ENCODE data around the gene CDC42BPA. TPM values are rescaled to one million over a fixed set of nuclear protein-coding genes. Genes with fewer than 3 reads are reported as not detected.

Gene CDC42BPA
- total and polyA plus RNA-seq, 2 of the 8 experiments (the other 6 are each of a cell fraction or from before 2014, with no cell fraction given): 7.1 to 28.5 TPM

GRCh38 chr1:227265891-227266290 lies 52.4 kb downstream of the CDC42BPA start:
- H2BK120ac ChIP-seq (replicated peaks; ENCODE audit: low read depth, low read length): no peak overlapping the region
- POLR2A ChIA-PET (ENCODE audit: partially characterized antibody): interaction anchor here (1.5 kb wide), 1 partner anchor 7 kb away, joined by 3 read pairs; no protein-coding TSS in a partner anchor
- H3K4ac ChIP-seq (replicated peaks; ENCODE audit: insufficient read length, low read depth, low read length): no peak overlapping the region
- WGBS, 2 experiments (ENCODE audit: extremely low coverage in 1 of 2, insufficient coverage in 1 of 2, insufficient read length in 1 of 2, insufficient replicate concordance in 2 of 2, low coverage in 1 of 2, low lambda C conversion rate in 2 of 2, missing lambda C conversion rate in 1 of 2): 90% methylated on average over 3 of the region's 3 CpGs; no CpG with 5 or more reads in 1 of the 2 experiments
- H3K9ac ChIP-seq (replicated peaks in 1 of 4; ENCODE audit: extremely low read depth in 1 of 4, low read depth in 3 of 4, low read length in 3 of 4): no peak overlapping the region
- H3K9me3 ChIP-seq (ENCODE audit: insufficient read depth in 2 of 2, low read depth in 1 of 2, low read length in 1 of 2): no peaks in the 10 kb centered on the region
- no peak overlapping the region for H2BK15ac ChIP-seq (ENCODE audit: low read length)
- H3K4me3 ChIP-seq (ENCODE audit: extremely low read depth in 1 of 4, insufficient read depth in 2 of 4, low read depth in 3 of 4, low read length in 4 of 4): no peak overlapping the region
- no peak overlapping the region for H2BK12ac ChIP-seq (ENCODE audit: low read depth, low read length)
- H3K14ac ChIP-seq (ENCODE audit: insufficient read length): no peak overlapping the region
- no peak overlapping the region for H2BK5ac ChIP-seq (ENCODE audit: low read depth, low read length)
- H2AFZ ChIP-seq (ENCODE audit: low read length): no peak overlapping the region
- no peak overlapping the region for H3K56ac ChIP-seq (replicated peaks; ENCODE audit: insufficient read length, low read depth, low read length)
- TF ChIP-seq CTBP2 (IDR thresholded peaks at IDR 0.05; ENCODE audit: borderline replicate concordance, insufficient read depth, insufficient read length, low read length) (no peak), TBP (IDR thresholded peaks at IDR 0.05; ENCODE audit: low read depth, low read length) (no peak), SIRT6 (IDR thresholded peaks at IDR 0.05; ENCODE audit: low read length) (no peak), BACH1 (IDR thresholded peaks at IDR 0.05; ENCODE audit: low read length) (no peak), POU5F1 (IDR thresholded peaks at IDR 0.05; ENCODE audit: low read depth, low read length) (no peak), CHD2 (IDR thresholded peaks at IDR 0.05; ENCODE audit: low read length) (no peak), SP4 (IDR thresholded peaks at IDR 0.05; ENCODE audit: low read length) (no peak), CREB1 (IDR thresholded peaks at IDR 0.05) (no peak)
- H3K27me3 ChIP-seq (replicated peaks in 1 of 4; ENCODE audit: control insufficient read depth in 3 of 4, extremely low read depth in 1 of 4, insufficient read depth in 3 of 4, low read length in 3 of 4): no peaks in the 10 kb centered on the region
- no peak overlapping the region for H4K8ac ChIP-seq (ENCODE audit: extremely low read depth, insufficient read depth, low read length)
- DNase-seq (ENCODE audit: low read depth in 1 of 2, low spot score in 2 of 2): no peak
- peaks cover 0 to 3% (median 0%) of the 10 kb centered on the region in 4 experiments; a peak in 1 of 7 replicates for H3K4me1 ChIP-seq (replicated peaks in 1 of 4; ENCODE audit: control insufficient read depth in 3 of 4, insufficient read depth in 4 of 4, low read length in 3 of 4)
- no peak overlapping the region for H3K27ac ChIP-seq (ENCODE audit: low read depth, low read length)
- no peak overlapping the region for H3K18ac ChIP-seq (ENCODE audit: extremely low read depth, low read length)
- FAIRE-seq: no peak
- H3K79me2 ChIP-seq (ENCODE audit: control insufficient read depth in 1 of 2, insufficient read depth in 2 of 2, low read length in 2 of 2): peaks cover 0 to 82% of the 10 kb centered on the region in 2 experiments; a peak in 2 of 4 replicates
- H3K23ac ChIP-seq (ENCODE audit: insufficient read length): no peak overlapping the region
- H4K5ac ChIP-seq (ENCODE audit: insufficient read length, low read depth, low read length): no peak overlapping the region
- H4K91ac ChIP-seq (replicated peaks; ENCODE audit: insufficient read length, low read length): no peak overlapping the region
- peaks cover 0 to 4% of the 10 kb centered on the region in 2 experiments for H4K20me1 ChIP-seq (replicated peaks in 1 of 2; ENCODE audit: control insufficient read depth in 1 of 2, insufficient read depth in 2 of 2, low read length in 2 of 2)
- H3K79me1 ChIP-seq (ENCODE audit: low read depth, low read length): no peaks in the 10 kb centered on the region; the same call in 1 of the 2 replicates
- no peak overlapping the region for H3K4me2 ChIP-seq (ENCODE audit: insufficient read depth in 1 of 2, low read depth in 2 of 2, low read length in 2 of 2)
- CTCF ChIA-PET (ENCODE audit: partially characterized antibody): interaction anchor here (1.3 kb wide), 2 partner anchors 8 to 34 kb away, joined by 3 to 7 read pairs; no protein-coding TSS in a partner anchor
- H2AK5ac ChIP-seq (ENCODE audit: low read depth, low read length): no peak overlapping the region
- no peaks in the 10 kb centered on the region for H3K36me3 ChIP-seq (ENCODE audit: control insufficient read depth in 2 of 4, insufficient read depth in 4 of 4, low read length in 3 of 4)
- H2BK20ac ChIP-seq (ENCODE audit: low read length): no peak overlapping the region
- H3K23me2 ChIP-seq (ENCODE audit: low read depth, low read length): no peaks in the 10 kb centered on the region

Data from H1 (cell line).